SK-N-SH (cell line): ENCODE results near the gene SCN4A. TPM values are rescaled to one million over a fixed set of nuclear protein-coding genes. Genes with fewer than 3 reads are reported as not detected.

Source experiments
- CTCF ChIA-PET: fragments of 300-600, 350-600 bp; formaldehyde crosslinking; extraction: SDS; loops from one replicate; lab custom pipeline; 2021; lab: Yijun Ruan, JAX
- POLR2A ChIA-PET: fragments of 350-600 bp; sonication (Branson Sonifier 250); formaldehyde crosslinking; extraction: SDS; loops from one replicate; lab custom pipeline; 2020; ENCODE audit warnings: antibody characterized with exemption, inconsistent platforms; lab: Yijun Ruan, JAX
- DNase-seq: peaks from one replicate; pipeline ENCODE4 v3.0.0; 2012
- H2AFZ ChIP-seq: fragments of 200-600 bp; sonication (generic); 2 replicates; pipeline ENCODE4 v1.8.1; 2016; ENCODE audit warnings: antibody characterized with exemption, mild to moderate bottlenecking, low read depth
- H3F3A ChIP-seq: fragments of 200-600 bp; sonication (generic); replicated peaks from 2 replicates; pipeline ENCODE3; 2016; ENCODE audit warnings: antibody characterized with exemption, mild to moderate bottlenecking; ENCODE audit not compliant: insufficient read depth
- H3K27ac ChIP-seq, 2 experiments: fragments of 200-500 bp in 1 of 2; fragments of 200-600 bp in 1 of 2; sonication (Bioruptor generic) in 1 of 2; sonication (generic), shearing (Covaris generic) in 1 of 2; 2 replicates each; pipeline versions ENCODE4 v1.5.1 to v1.6.1; 2014 to 2016; ENCODE audit warnings: low read depth in 2 of 2, inconsistent platforms in 1 of 2, low read length in 1 of 2, mild to moderate bottlenecking in 1 of 2, mixed read lengths in 1 of 2
- H3K27me3 ChIP-seq: fragments of 200-600 bp; sonication (generic), shearing (Covaris generic); 2 replicates; pipeline ENCODE4 v1.6.1; 2016; ENCODE audit warnings: mixed run types; ENCODE audit not compliant: insufficient read depth
- H3K36me3 ChIP-seq, 2 experiments: fragments of 200-500 bp in 1 of 2; fragments of 200-600 bp in 1 of 2; sonication (Bioruptor generic) in 1 of 2; sonication (generic) in 1 of 2; replicated peaks in 1 of 2; 2 replicates each; pipeline versions ENCODE3 to v1.5.1; 2014 to 2016; ENCODE audit warnings: low read length in 1 of 2, mild to moderate bottlenecking in 1 of 2; ENCODE audit not compliant: insufficient read depth in 2 of 2, control insufficient read depth in 1 of 2
- H3K4me1 ChIP-seq, 2 experiments: fragments of 200-500 bp in 1 of 2; fragments of 200-600 bp in 1 of 2; sonication (Bioruptor generic) in 1 of 2; sonication (generic), shearing (Covaris generic) in 1 of 2; 2 replicates each; pipeline versions ENCODE4 v1.5.1 to v1.6.1; 2014 to 2016; ENCODE audit warnings: low read depth in 1 of 2, low read length in 1 of 2, mixed run types in 1 of 2; ENCODE audit not compliant: insufficient read depth in 2 of 2, control insufficient read depth in 1 of 2
- H3K4me2 ChIP-seq: fragments of 200-600 bp; sonication (generic), shearing (Covaris generic); 2 replicates; pipeline ENCODE4 v1.6.1; 2017; ENCODE audit warnings: mixed run types
- H3K4me3 ChIP-seq, 2 experiments: fragments of 200-500 bp in 1 of 2; fragments of 200-600 bp in 1 of 2; sonication (Bioruptor generic) in 1 of 2; sonication (generic), shearing (Covaris generic) in 1 of 2; 2 replicates each; pipeline versions ENCODE4 v1.5.1 to v1.8.1; 2014 to 2016; ENCODE audit warnings: low read depth in 2 of 2, inconsistent platforms in 1 of 2, low read length in 1 of 2, mild to moderate bottlenecking in 1 of 2, mixed read lengths in 1 of 2, moderate library complexity in 1 of 2
- H3K79me2 ChIP-seq: fragments of 200-600 bp; sonication (generic); 2 replicates; pipeline ENCODE4 v1.8.1; 2017; ENCODE audit warnings: mild to moderate bottlenecking; ENCODE audit not compliant: insufficient read depth
- H3K9ac ChIP-seq: fragments of 200-600 bp; sonication (generic); 2 replicates; pipeline ENCODE4 v1.6.1; 2017; ENCODE audit warnings: mixed run types
- H3K9me2 ChIP-seq: fragments of 200-600 bp; sonication (generic); 2 replicates; pipeline ENCODE4 v1.6.1; 2017; ENCODE audit warnings: mixed run types
- H3K9me3 ChIP-seq: fragments of 200-600 bp; sonication (generic); 2 replicates; pipeline ENCODE4 v1.6.1; 2017; ENCODE audit warnings: mixed run types, mild to moderate bottlenecking, moderate library complexity
- H4K20me1 ChIP-seq: fragments of 200-600 bp; sonication (generic); 2 replicates; pipeline ENCODE4 v1.6.1; 2017; ENCODE audit warnings: mild to moderate bottlenecking, mixed run types; ENCODE audit not compliant: insufficient read depth
- CTCF ChIP-seq: fragments of 200-600 bp; sonication (generic); IDR thresholded peaks from 2 replicates; pipeline ENCODE4 v1.6.1; 2017; ENCODE audit warnings: antibody characterized with exemption, mild to moderate bottlenecking, moderate library complexity
- ELF1 ChIP-seq: IDR thresholded peaks from 2 replicates; pipeline ENCODE4 v1.4.0; 2012
- FOXM1 ChIP-seq: IDR thresholded peaks from 2 replicates; pipeline ENCODE4 v1.4.0; 2012; ENCODE audit warnings: low read depth, mild to moderate bottlenecking
- GATA2 ChIP-seq: sonication (generic); formaldehyde crosslinking; IDR thresholded peaks from 2 replicates; pipeline ENCODE4 v1.5.0; 2020; ENCODE audit warnings: mild to moderate bottlenecking, missing genetic modification reagents
- JUND ChIP-seq: IDR thresholded peaks from 2 replicates; pipeline ENCODE4 v1.4.0; 2012
- MAX ChIP-seq: IDR thresholded peaks from 2 replicates; pipeline ENCODE4 v1.4.0; 2012; ENCODE audit warnings: low read depth
- MEF2A ChIP-seq: IDR thresholded peaks from 2 replicates; pipeline ENCODE4 v1.4.0; 2012; ENCODE audit warnings: low read depth, borderline replicate concordance
- MXI1 ChIP-seq: IDR thresholded peaks from 2 replicates; pipeline ENCODE4 v1.6.1; 2012; ENCODE audit warnings: mild to moderate bottlenecking, low read depth, low read length, improper control_type of control experiment
- NFIC ChIP-seq: IDR thresholded peaks from 2 replicates; pipeline ENCODE4 v1.4.0; 2012; ENCODE audit warnings: borderline replicate concordance
- PBX3 ChIP-seq: IDR thresholded peaks from 2 replicates; pipeline ENCODE4; 2012
- POLR2AphosphoS5 ChIP-seq: IDR thresholded peaks from 2 replicates; pipeline ENCODE4 v1.6.1; 2012; ENCODE audit warnings: low read depth, low read length
- REST ChIP-seq: IDR thresholded peaks from 2 replicates; pipeline ENCODE4 v1.6.1; 2012; ENCODE audit warnings: mild to moderate bottlenecking, low read depth, low read length, moderate library complexity
- RFX5 ChIP-seq: IDR thresholded peaks from 2 replicates; pipeline ENCODE4 v1.6.1; 2012; ENCODE audit warnings: mild to moderate bottlenecking, improper control_type of control experiment, low read length
- SIN3A ChIP-seq: IDR thresholded peaks from 2 replicates; pipeline ENCODE4 v1.6.1; 2012; ENCODE audit warnings: low read depth, mild to moderate bottlenecking, low read length, moderate library complexity, borderline replicate concordance
- TAF1 ChIP-seq: IDR thresholded peaks from 2 replicates; pipeline ENCODE4 v1.6.1; 2012; ENCODE audit warnings: low read depth, mild to moderate bottlenecking, low read length, moderate library complexity, borderline replicate concordance
- TCF12 ChIP-seq: IDR thresholded peaks from 2 replicates; pipeline ENCODE4 v1.4.0; 2012
- TEAD4 ChIP-seq: IDR thresholded peaks from 2 replicates; pipeline ENCODE4 v1.4.0; 2012; ENCODE audit warnings: mild to moderate bottlenecking, borderline replicate concordance; ENCODE audit not compliant: insufficient read depth
- USF2 ChIP-seq: fragments of 150-350 bp; IDR thresholded peaks from 2 replicates; pipeline ENCODE4 v1.6.1; 2017; ENCODE audit warnings: antibody characterized with exemption, low read length, low read depth, borderline replicate concordance
- YY1 ChIP-seq: IDR thresholded peaks from 2 replicates; pipeline ENCODE4 v1.4.0; 2012; ENCODE audit warnings: low read depth, mild to moderate bottlenecking
- WGBS: methylation state at CpG from one replicate; pipeline ENCODE4 v1.1.6; 2017; ENCODE audit warnings: low lambda C conversion rate; 5-methylcytosine and 5-hydroxymethylcytosine counted together
- polyA plus RNA-seq, 3 experiments: library from polyadenylated mRNA; depleted of rRNA; stranded (reverse); fragments of >200 nt; gene quantifications; 2 replicates each; pipeline ENCODE4 v1.2.3, GENCODE V29; 2012

Gene SCN4A
- polyA plus RNA-seq, 1 of the 3 experiments (the other 2 are of a cell fraction): not detected

- TF ChIP-seq RFX5 (no peak), JUND (no peak), MXI1 (no peak), TCF12 (no peak), NFIC (no peak), TEAD4 (no peak)
- WGBS: 66% methylated on average over 7 of the region's 7 CpGs
- H3K9me2 ChIP-seq: no peaks in the 10 kb centered on the region
- H3F3A ChIP-seq: no peaks in the 10 kb centered on the region
- H3K36me3 ChIP-seq: no peaks in the 10 kb centered on the region
- no peak overlapping the region for H3K9ac ChIP-seq
- no peak overlapping the region for H2AFZ ChIP-seq
- no peaks in the 10 kb centered on the region for H3K79me2 ChIP-seq
- H3K4me3 ChIP-seq: no peak overlapping the region
- DNase-seq: no peak
- H3K4me1 ChIP-seq: peaks cover 0 to 22% of the 10 kb centered on the region in 2 experiments; a peak in 1 of 4 replicates
- ChIA-PET POLR2A (no interaction called here), CTCF (interaction anchor here (1.4 to 4.6 kb wide), 6 partner anchors 16 to 129 kb away, joined by 3 to 32 read pairs (median 22); partner anchors contain the start of genes GH1 and ICAM2)
- H3K27me3 ChIP-seq: no peaks in the 10 kb centered on the region
- H3K9me3 ChIP-seq: no peaks in the 10 kb centered on the region
- no peak overlapping the region for H3K27ac ChIP-seq
- no peaks in the 10 kb centered on the region for H4K20me1 ChIP-seq
- H3K4me2 ChIP-seq: no peak overlapping the region
Observed at GRCh38 chr17:64004218-64004770, 31.6 kb upstream of the SCN4A start.

GRCh38 chr17:64003526-64004121 is 30.9 kb upstream of the SCN4A start:
- DNase-seq: peak; percentile 18
- H3K4me1 ChIP-seq: peaks cover 0 to 29% of the 10 kb centered on the region in 2 experiments; a peak in 1 of 4 replicates
- no peak overlapping the region for H3K27ac ChIP-seq
- H3K27me3 ChIP-seq: no peaks in the 10 kb centered on the region
- H4K20me1 ChIP-seq: no peaks in the 10 kb centered on the region
- no peaks in the 10 kb centered on the region for H3K9me2 ChIP-seq
- no peaks in the 10 kb centered on the region for H3K79me2 ChIP-seq
- TF ChIP-seq REST: no peak
- no peak for TF ChIP-seq GATA2 (CRISPR knock-in tag)
- no peak for TF ChIP-seq TAF1
- TF ChIP-seq RFX5: no peak
- no peak for TF ChIP-seq PBX3
- no peak for TF ChIP-seq FOXM1
- TF ChIP-seq USF2: no peak
- TF ChIP-seq CTCF: no peak
- no peak for TF ChIP-seq MEF2A
- TF ChIP-seq MAX: no peak
- no peak for TF ChIP-seq NFIC
- no peak for TF ChIP-seq POLR2AphosphoS5
- no peak for TF ChIP-seq TCF12
- no peak for TF ChIP-seq YY1
- TF ChIP-seq SIN3A: no peak
- TF ChIP-seq ELF1: no peak
- H3K4me3 ChIP-seq: no peak overlapping the region
- no peaks in the 10 kb centered on the region for H3K36me3 ChIP-seq
- POLR2A ChIA-PET: no interaction called here
- no peaks in the 10 kb centered on the region for H3K9me3 ChIP-seq
- H3F3A ChIP-seq: no peaks in the 10 kb centered on the region
- H3K9ac ChIP-seq: no peak overlapping the region
- CTCF ChIA-PET: interaction anchor here (0.9 to 4.6 kb wide), 4 partner anchors 13 to 129 kb away, joined by 3 to 26 read pairs (median 4); partner anchors contain the start of gene CSHL1
- H3K4me2 ChIP-seq: no peak overlapping the region
- 68% methylated on average over 13 of the region's 13 CpGs for WGBS
- H2AFZ ChIP-seq: no peak overlapping the region
